Liver (tissue), 9 donors: ENCODE data around the gene VWA3B. TPM values are rescaled to one million over a fixed set of nuclear protein-coding genes. Genes with fewer than 3 reads are reported as not detected.

Source experiments
- DNase-seq: peaks from one replicate; pipeline ENCODE4 v3.0.0-alpha.2; 2017; ENCODE audit warnings: low spot score
- H3K27ac ChIP-seq, 2 donors: one replicate each; pipeline ENCODE4 v1.7.0; 2013; ENCODE audit warnings: inconsistent platforms in 2 of 2, low read length in 2 of 2, control low read depth in 1 of 2, low read depth in 1 of 2, mild to moderate bottlenecking in 1 of 2
- H3K27me3 ChIP-seq, 4 donors: one replicate each; pipeline versions ENCODE4 v1.6.1 to v1.7.0; 2013; ENCODE audit warnings: low read length in 3 of 4, inconsistent platforms in 1 of 4, mild to moderate bottlenecking in 1 of 4, moderate library complexity in 1 of 4; ENCODE audit not compliant: control insufficient read depth in 4 of 4, insufficient read depth in 4 of 4
- H3K36me3 ChIP-seq, 4 donors: one replicate each; pipeline versions ENCODE4 v1.6.1 to v1.7.0; 2013; ENCODE audit warnings: low read length in 3 of 4, mild to moderate bottlenecking in 3 of 4, low read depth in 1 of 4, moderate library complexity in 1 of 4; ENCODE audit not compliant: control insufficient read depth in 4 of 4, insufficient read depth in 3 of 4
- H3K4me1 ChIP-seq, 4 donors: one replicate each; pipeline versions ENCODE4 v1.6.1 to v1.7.0; 2013; ENCODE audit warnings: low read length in 3 of 4, mild to moderate bottlenecking in 3 of 4, moderate library complexity in 1 of 4; ENCODE audit not compliant: control insufficient read depth in 4 of 4, insufficient read depth in 4 of 4
- H3K4me3 ChIP-seq, 3 donors: one replicate each; pipeline versions ENCODE4 v1.6.1 to v1.7.0; 2013; ENCODE audit warnings: low read length in 3 of 3, control low read depth in 1 of 3, low read depth in 1 of 3, mild to moderate bottlenecking in 1 of 3
- H3K9ac ChIP-seq, 2 donors: one replicate each; pipeline ENCODE4 v1.7.0; 2013; ENCODE audit warnings: low read length in 2 of 2, mild to moderate bottlenecking in 2 of 2, moderate library complexity in 2 of 2, control low read depth in 1 of 2, low read depth in 1 of 2
- H3K9me3 ChIP-seq, 4 donors: one replicate each; pipeline versions ENCODE4 v1.6.1 to v1.7.0; 2013; ENCODE audit warnings: low read length in 3 of 4; ENCODE audit not compliant: control insufficient read depth in 4 of 4
- EGR1 ChIP-seq, 2 donors: IDR thresholded peaks; 2 replicates each; pipeline ENCODE4 v1.6.1; 2016 to 2018; ENCODE audit warnings: antibody characterized with exemption in 2 of 2, low read depth in 2 of 2
- FOXA1 ChIP-seq: IDR thresholded peaks from 2 replicates; pipeline ENCODE4 v1.6.1; 2016; ENCODE audit warnings: antibody characterized with exemption
- FOXA2 ChIP-seq: IDR thresholded peaks from 2 replicates; pipeline ENCODE4 v1.6.1; 2016; ENCODE audit warnings: antibody characterized with exemption
- GABPA ChIP-seq, 2 donors: IDR thresholded peaks in 1 of 2; conservative IDR thresholded peaks in 1 of 2; 2 replicates each; pipeline ENCODE4 v1.6.1; 2016; ENCODE audit warnings: antibody characterized with exemption in 2 of 2, mild to moderate bottlenecking in 1 of 2, moderate library complexity in 1 of 2
- HNF4A ChIP-seq, 2 donors: conservative IDR thresholded peaks; 2 replicates each; pipeline ENCODE4 v1.6.1; 2016; ENCODE audit warnings: antibody characterized with exemption in 2 of 2, mild to moderate bottlenecking in 2 of 2
- HNF4G ChIP-seq: IDR thresholded peaks from 2 replicates; pipeline ENCODE4 v1.6.1; 2016; ENCODE audit warnings: antibody characterized with exemption
- JUND ChIP-seq, 2 donors: IDR thresholded peaks; 2 replicates each; pipeline ENCODE4 v1.6.1; 2016; ENCODE audit warnings: antibody characterized with exemption in 2 of 2
- NR2F2 ChIP-seq: IDR thresholded peaks from 2 replicates; pipeline ENCODE4 v1.6.1; 2016; ENCODE audit warnings: antibody characterized with exemption
- RAD21 ChIP-seq, 2 donors: IDR thresholded peaks; 2 replicates each; pipeline ENCODE4 v1.6.1; 2016; ENCODE audit warnings: antibody characterized with exemption in 2 of 2, mild to moderate bottlenecking in 2 of 2
- RXRA ChIP-seq, 2 donors: IDR thresholded peaks; 2 replicates each; pipeline ENCODE4 v1.6.1; 2017 to 2018; ENCODE audit warnings: antibody characterized with exemption in 2 of 2, mild to moderate bottlenecking in 1 of 2
- SP1 ChIP-seq: IDR thresholded peaks from 2 replicates; pipeline ENCODE4 v1.6.1; 2018; ENCODE audit warnings: antibody characterized with exemption, mild to moderate bottlenecking
- TAF1 ChIP-seq: conservative IDR thresholded peaks from 2 replicates; pipeline ENCODE4 v1.6.1; 2016; ENCODE audit warnings: antibody characterized with exemption, mild to moderate bottlenecking
- YY1 ChIP-seq: IDR thresholded peaks from 2 replicates; pipeline ENCODE4 v1.6.1; 2016; ENCODE audit warnings: antibody characterized with exemption, mild to moderate bottlenecking
- WGBS: extraction: QIAGEN DNeasy Blood & Tissue Kit; methylation state at CpG from one replicate; pipeline ENCODE4 v1.1.7; 2013; 5-methylcytosine and 5-hydroxymethylcytosine counted together
- polyA plus RNA-seq, 2 donors: library from polyadenylated mRNA; stranded (reverse) in 1 of 2; unstranded in 1 of 2; fragments of 200-250 nt in 1 of 2; fragments of >200 nt in 1 of 2; fragmentation: Nextera tagmentation in 1 of 2; extraction: Ambion mirVana in 1 of 2; gene quantifications; one replicate each; pipeline versions ENCODE4 v1.2.1 to v1.2.3, GENCODE V29; 2013 to 2015
- total RNA-seq, 2 donors: library from RNA; depleted of rRNA; stranded (reverse); fragments of >200 nt; gene quantifications; one replicate each; pipeline ENCODE4 v1.2.3, GENCODE V29; 2014
- TF ChIP-seq, protein P1 (sequence below): fragments of 150-350 bp; IDR thresholded peaks from 2 replicates; pipeline ENCODE4 v1.5.1; 2017; ENCODE audit warnings: improper control_type of control experiment, low read depth, low read length; ENCODE audit not compliant: missing input control
- TF ChIP-seq, protein P2 (sequence below): IDR thresholded peaks from 2 replicates; pipeline ENCODE4 v1.6.1; 2016; ENCODE audit warnings: antibody characterized with exemption
- TF ChIP-seq, protein P3 (sequence below): IDR thresholded peaks from 2 replicates; pipeline ENCODE4 v1.6.1; 2016; ENCODE audit warnings: antibody characterized with exemption
- TF ChIP-seq, protein P4 (sequence below): IDR thresholded peaks from 2 replicates; pipeline ENCODE4 v1.6.1; 2016; ENCODE audit warnings: antibody characterized with exemption, mild to moderate bottlenecking
- TF ChIP-seq, protein P5 (sequence below): IDR thresholded peaks from 2 replicates; pipeline ENCODE4 v1.6.1; 2016; ENCODE audit warnings: antibody characterized with exemption
- donor health status: healthy.
- donor health status: healthy.
- donor health status: healthy.
- donor health status: healthy.
- donor health status: healthy.

VWA3B gene
- total and polyA plus RNA-seq, 4 donors: 0.08 TPM; not detected in 3

DNA sequence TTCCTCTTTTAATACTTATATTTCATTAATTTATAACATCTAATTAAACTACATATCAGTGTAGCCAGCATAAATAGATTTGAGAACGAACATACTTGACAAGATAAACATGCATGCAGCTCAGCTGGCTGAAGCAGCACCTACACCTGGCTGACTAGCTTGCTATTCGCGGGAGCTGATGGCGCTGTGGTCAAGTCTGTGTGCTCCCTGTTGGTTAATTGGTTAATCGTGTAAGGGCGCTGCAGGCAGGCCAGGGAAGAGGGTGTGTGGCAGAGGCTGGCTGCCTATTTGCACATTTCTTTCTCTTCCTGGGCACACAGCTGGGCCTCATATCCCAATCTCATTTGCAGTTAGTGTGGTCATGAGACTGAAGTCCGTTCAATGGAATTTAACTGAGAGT lies 14.5 kb upstream of the VWA3B start:
- no peaks in the 10 kb centered on the region for H3K4me1 ChIP-seq
- H3K4me3 ChIP-seq: no peak overlapping the region
- peaks cover 0 to 6% (median 0%) of the 10 kb centered on the region in 4 donors for H3K9me3 ChIP-seq
- H3K27ac ChIP-seq: no peak overlapping the region
- H3K27me3 ChIP-seq: no peaks in the 10 kb centered on the region
- H3K36me3 ChIP-seq: no peaks in the 10 kb centered on the region
- no peak for DNase-seq
- no peak overlapping the region for H3K9ac ChIP-seq
- 72% methylated on average over 7 of the region's 7 CpGs for WGBS
- TF ChIP-seq TAF1: no peak
- TF ChIP-seq FOXA1: no peak
- TF ChIP-seq RXRA (IDR thresholded peaks at IDR 0.05): no peak
- TF ChIP-seq, protein P1, sequence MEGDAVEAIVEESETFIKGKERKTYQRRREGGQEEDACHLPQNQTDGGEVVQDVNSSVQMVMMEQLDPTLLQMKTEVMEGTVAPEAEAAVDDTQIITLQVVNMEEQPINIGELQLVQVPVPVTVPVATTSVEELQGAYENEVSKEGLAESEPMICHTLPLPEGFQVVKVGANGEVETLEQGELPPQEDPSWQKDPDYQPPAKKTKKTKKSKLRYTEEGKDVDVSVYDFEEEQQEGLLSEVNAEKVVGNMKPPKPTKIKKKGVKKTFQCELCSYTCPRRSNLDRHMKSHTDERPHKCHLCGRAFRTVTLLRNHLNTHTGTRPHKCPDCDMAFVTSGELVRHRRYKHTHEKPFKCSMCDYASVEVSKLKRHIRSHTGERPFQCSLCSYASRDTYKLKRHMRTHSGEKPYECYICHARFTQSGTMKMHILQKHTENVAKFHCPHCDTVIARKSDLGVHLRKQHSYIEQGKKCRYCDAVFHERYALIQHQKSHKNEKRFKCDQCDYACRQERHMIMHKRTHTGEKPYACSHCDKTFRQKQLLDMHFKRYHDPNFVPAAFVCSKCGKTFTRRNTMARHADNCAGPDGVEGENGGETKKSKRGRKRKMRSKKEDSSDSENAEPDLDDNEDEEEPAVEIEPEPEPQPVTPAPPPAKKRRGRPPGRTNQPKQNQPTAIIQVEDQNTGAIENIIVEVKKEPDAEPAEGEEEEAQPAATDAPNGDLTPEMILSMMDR: no peak
- TF ChIP-seq EGR1 (IDR thresholded peaks at IDR 0.05; ENCODE audit: low read depth in 2 of 2): no peak
- TF ChIP-seq RAD21 (IDR thresholded peaks at IDR 0.05): no peak
- TF ChIP-seq SP1: no peak
- TF ChIP-seq YY1: no peak
- TF ChIP-seq, protein P2, sequence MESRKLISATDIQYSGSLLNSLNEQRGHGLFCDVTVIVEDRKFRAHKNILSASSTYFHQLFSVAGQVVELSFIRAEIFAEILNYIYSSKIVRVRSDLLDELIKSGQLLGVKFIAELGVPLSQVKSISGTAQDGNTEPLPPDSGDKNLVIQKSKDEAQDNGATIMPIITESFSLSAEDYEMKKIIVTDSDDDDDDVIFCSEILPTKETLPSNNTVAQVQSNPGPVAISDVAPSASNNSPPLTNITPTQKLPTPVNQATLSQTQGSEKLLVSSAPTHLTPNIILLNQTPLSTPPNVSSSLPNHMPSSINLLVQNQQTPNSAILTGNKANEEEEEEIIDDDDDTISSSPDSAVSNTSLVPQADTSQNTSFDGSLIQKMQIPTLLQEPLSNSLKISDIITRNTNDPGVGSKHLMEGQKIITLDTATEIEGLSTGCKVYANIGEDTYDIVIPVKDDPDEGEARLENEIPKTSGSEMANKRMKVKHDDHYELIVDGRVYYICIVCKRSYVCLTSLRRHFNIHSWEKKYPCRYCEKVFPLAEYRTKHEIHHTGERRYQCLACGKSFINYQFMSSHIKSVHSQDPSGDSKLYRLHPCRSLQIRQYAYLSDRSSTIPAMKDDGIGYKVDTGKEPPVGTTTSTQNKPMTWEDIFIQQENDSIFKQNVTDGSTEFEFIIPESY: no peak
- TF ChIP-seq HNF4G: no peak
- TF ChIP-seq, protein P3, sequence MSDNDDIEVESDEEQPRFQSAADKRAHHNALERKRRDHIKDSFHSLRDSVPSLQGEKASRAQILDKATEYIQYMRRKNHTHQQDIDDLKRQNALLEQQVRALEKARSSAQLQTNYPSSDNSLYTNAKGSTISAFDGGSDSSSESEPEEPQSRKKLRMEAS: no peak
- TF ChIP-seq, protein P4, sequence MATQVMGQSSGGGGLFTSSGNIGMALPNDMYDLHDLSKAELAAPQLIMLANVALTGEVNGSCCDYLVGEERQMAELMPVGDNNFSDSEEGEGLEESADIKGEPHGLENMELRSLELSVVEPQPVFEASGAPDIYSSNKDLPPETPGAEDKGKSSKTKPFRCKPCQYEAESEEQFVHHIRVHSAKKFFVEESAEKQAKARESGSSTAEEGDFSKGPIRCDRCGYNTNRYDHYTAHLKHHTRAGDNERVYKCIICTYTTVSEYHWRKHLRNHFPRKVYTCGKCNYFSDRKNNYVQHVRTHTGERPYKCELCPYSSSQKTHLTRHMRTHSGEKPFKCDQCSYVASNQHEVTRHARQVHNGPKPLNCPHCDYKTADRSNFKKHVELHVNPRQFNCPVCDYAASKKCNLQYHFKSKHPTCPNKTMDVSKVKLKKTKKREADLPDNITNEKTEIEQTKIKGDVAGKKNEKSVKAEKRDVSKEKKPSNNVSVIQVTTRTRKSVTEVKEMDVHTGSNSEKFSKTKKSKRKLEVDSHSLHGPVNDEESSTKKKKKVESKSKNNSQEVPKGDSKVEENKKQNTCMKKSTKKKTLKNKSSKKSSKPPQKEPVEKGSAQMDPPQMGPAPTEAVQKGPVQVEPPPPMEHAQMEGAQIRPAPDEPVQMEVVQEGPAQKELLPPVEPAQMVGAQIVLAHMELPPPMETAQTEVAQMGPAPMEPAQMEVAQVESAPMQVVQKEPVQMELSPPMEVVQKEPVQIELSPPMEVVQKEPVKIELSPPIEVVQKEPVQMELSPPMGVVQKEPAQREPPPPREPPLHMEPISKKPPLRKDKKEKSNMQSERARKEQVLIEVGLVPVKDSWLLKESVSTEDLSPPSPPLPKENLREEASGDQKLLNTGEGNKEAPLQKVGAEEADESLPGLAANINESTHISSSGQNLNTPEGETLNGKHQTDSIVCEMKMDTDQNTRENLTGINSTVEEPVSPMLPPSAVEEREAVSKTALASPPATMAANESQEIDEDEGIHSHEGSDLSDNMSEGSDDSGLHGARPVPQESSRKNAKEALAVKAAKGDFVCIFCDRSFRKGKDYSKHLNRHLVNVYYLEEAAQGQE: no peak
- no peak for TF ChIP-seq JUND (IDR thresholded peaks at IDR 0.05)
- TF ChIP-seq, protein P5, sequence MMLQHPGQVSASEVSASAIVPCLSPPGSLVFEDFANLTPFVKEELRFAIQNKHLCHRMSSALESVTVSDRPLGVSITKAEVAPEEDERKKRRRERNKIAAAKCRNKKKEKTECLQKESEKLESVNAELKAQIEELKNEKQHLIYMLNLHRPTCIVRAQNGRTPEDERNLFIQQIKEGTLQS: no peak
- no peak for TF ChIP-seq GABPA (IDR thresholded peaks at IDR 0.05 in 1 of 2, conservative IDR thresholded peaks at IDR 0.05 in 1 of 2)
- TF ChIP-seq NR2F2: no peak
- TF ChIP-seq FOXA2: no peak
- no peak for TF ChIP-seq HNF4A (conservative IDR thresholded peaks at IDR 0.05)
